CD4-positive, alpha-beta T cell (primary cell): ENCODE results near the gene PZP. TPM values are rescaled to one million over a fixed set of nuclear protein-coding genes. Genes with fewer than 3 reads are reported as not detected.

ENCODE experiments used
- ATAC-seq: fragments of 200-7000 bp; cut with Tn5 transposase; one replicate; pipeline ENCODE4 v1.10.0; 2022; ENCODE audit warnings: mild to moderate bottlenecking; ENCODE audit not compliant: poor library complexity
- CTCF ChIA-PET: fragments of 350-600 bp; sonication (Branson Sonifier 250); formaldehyde crosslinking; loops from one replicate; lab custom pipeline; 2021; ENCODE audit warnings: antibody characterized with exemption, inconsistent platforms; lab: Charles Lee
- POLR2A ChIA-PET: fragments of 350-600 bp; sonication (Branson Sonifier 250); formaldehyde crosslinking; loops from one replicate; lab custom pipeline; 2021; ENCODE audit warnings: antibody characterized with exemption, inconsistent platforms; lab: Charles Lee
- DNase-seq, 14 experiments: peaks; one replicate each; pipeline ENCODE4 v3.0.0-alpha.2; 2013 to 2020; ENCODE audit warnings: mixed read lengths in 2 of 14
- H3K27ac ChIP-seq, 2 donors: one replicate each; pipeline versions ENCODE4 v1.5.1 to v1.7.0; 2013; ENCODE audit warnings: low read length in 2 of 2, low read depth in 1 of 2, mild to moderate bottlenecking in 1 of 2
- H3K27me3 ChIP-seq, 2 experiments: 1 replicate in 1 of 2; 2 replicates in 1 of 2; pipeline versions ENCODE4 v1.6.1 to v1.7.0; 2013; ENCODE audit warnings: low read length in 2 of 2, control low read depth in 1 of 2, mild to moderate bottlenecking in 1 of 2, moderate library complexity in 1 of 2; ENCODE audit not compliant: insufficient read depth in 2 of 2, control insufficient read depth in 1 of 2
- H3K36me3 ChIP-seq: one replicate; pipeline ENCODE4 v1.6.1; 2013; ENCODE audit warnings: low read length, control low read depth; ENCODE audit not compliant: insufficient read depth
- H3K4me1 ChIP-seq: one replicate; pipeline ENCODE4 v1.6.1; 2013; ENCODE audit warnings: low read length, control low read depth; ENCODE audit not compliant: insufficient read depth
- H3K4me3 ChIP-seq: one replicate; pipeline ENCODE4 v1.5.1; 2013; ENCODE audit warnings: mild to moderate bottlenecking, low read length, moderate library complexity
- H3K9me3 ChIP-seq, 2 experiments: 1 replicate in 1 of 2; 2 replicates in 1 of 2; pipeline versions ENCODE4 v1.6.1 to v1.7.0; 2013; ENCODE audit warnings: low read length in 2 of 2, mild to moderate bottlenecking in 2 of 2, control low read depth in 1 of 2, moderate library complexity in 1 of 2; ENCODE audit not compliant: control insufficient read depth in 1 of 2, insufficient read depth in 1 of 2
- H3K27ac Mint-ChIP-seq: one replicate; pipeline ENCODE4 v1.8.0; 2020; ENCODE audit warnings: mixed read lengths
- H3K27me3 Mint-ChIP-seq: one replicate; pipeline ENCODE4 v1.8.0; 2021; ENCODE audit warnings: mixed read lengths
- H3K36me3 Mint-ChIP-seq: one replicate; pipeline ENCODE4 v1.8.0; 2021; ENCODE audit warnings: low read depth, mixed read lengths
- H3K4me1 Mint-ChIP-seq: one replicate; pipeline ENCODE4 v1.8.0; 2021; ENCODE audit warnings: low read depth, mixed read lengths
- H3K4me3 Mint-ChIP-seq: one replicate; pipeline ENCODE4 v1.8.0; 2020; ENCODE audit warnings: mild to moderate bottlenecking, mixed read lengths
- H3K9me3 Mint-ChIP-seq: one replicate; pipeline ENCODE4 v1.8.0; 2020; ENCODE audit warnings: mixed read lengths
- CTCF ChIP-seq: fragments of 200-600 bp; IDR thresholded peaks from one replicate; pipeline ENCODE4 v1.8.0; 2022; ENCODE audit warnings: antibody characterized with exemption, mild to moderate bottlenecking
- intact Hi-C, 2 experiments: fragments of 100-400 bp; cut with DNase I in 1 of 2; cut with micrococcal nuclease in 1 of 2; formaldehyde crosslinking; loops; one replicate each; pipeline versions ENCODE4 v1.15.1 to v1.9.0; 2023 to 2025; cut with DNase I, micrococcal nuclease
- total RNA-seq, 174 experiments: library from RNA in 2 of 174; stranded (reverse) in 2 of 174; gene quantifications; one replicate each; pipeline ENCODE4 v1.2.3 and lab custom pipeline; 2021 to 2026

Gene PZP
- total RNA-seq, 2 experiments from 2014 or later: not detected

GRCh38 chr12:9132008-9132535 is 76.1 kb downstream of the PZP start:
- H3K9me3 Mint-ChIP-seq: peaks cover 2% of the 10 kb centered on the region
- no peak overlapping the region for H3K4me3 ChIP-seq
- no peak overlapping the region for H3K27ac ChIP-seq
- no peak for DNase-seq
- ChIA-PET CTCF (no interaction called here), POLR2A (no interaction called here)
- peaks cover 0 to 20% of the 10 kb centered on the region in 2 experiments for H3K9me3 ChIP-seq
- no peaks in the 10 kb centered on the region for H3K4me1 Mint-ChIP-seq
- H3K4me3 Mint-ChIP-seq: no peak overlapping the region
- H3K36me3 ChIP-seq: peaks cover 3% of the 10 kb centered on the region
- no peaks in the 10 kb centered on the region for H3K27me3 Mint-ChIP-seq
- no peak overlapping the region for H3K27ac Mint-ChIP-seq
- no peaks in the 10 kb centered on the region for H3K27me3 ChIP-seq
- intact Hi-C loops: no loop called here
- H3K36me3 Mint-ChIP-seq: peaks cover 10% of the 10 kb centered on the region
- ATAC-seq: no peak
- no peaks in the 10 kb centered on the region for H3K4me1 ChIP-seq
- no peak for TF ChIP-seq CTCF

- Histone ChIP-seq H3K36me3 (peaks cover 3% of the 10 kb centered on the region), H3K27me3 (no peaks in the 10 kb centered on the region), H3K4me3 (no peak overlapping the region), H3K9me3 (peaks cover 0 to 20% of the 10 kb centered on the region in 2 experiments), H3K27ac (no peak overlapping the region), H3K4me1 (no peaks in the 10 kb centered on the region)
- CTCF ChIA-PET: no interaction called here
- Mint-ChIP-seq H3K9me3 (peaks cover 2% of the 10 kb centered on the region), H3K27me3 (no peaks in the 10 kb centered on the region), H3K36me3 (peaks cover 14% of the 10 kb centered on the region), H3K4me1 (no peaks in the 10 kb centered on the region), H3K27ac (no peak overlapping the region), H3K4me3 (no peak overlapping the region)
- no peak for DNase-seq
- intact Hi-C loops: no loop called here
- no peak for ATAC-seq
- TF ChIP-seq CTCF: no peak
- POLR2A ChIA-PET: no interaction called here
These were observed 78.0 kb downstream of the PZP start for GRCh38 chr12:9130244-9130643.

GRCh38 chr12:9127936-9128663 is 80.1 kb downstream of the PZP start:
- POLR2A ChIA-PET: no interaction called here
- no peaks in the 10 kb centered on the region for H3K27me3 Mint-ChIP-seq
- no peak overlapping the region for H3K27ac ChIP-seq
- no peaks in the 10 kb centered on the region for H3K27me3 ChIP-seq
- CTCF ChIA-PET: no interaction called here
- no peak overlapping the region for H3K4me3 Mint-ChIP-seq
- peaks cover 2% of the 10 kb centered on the region for H3K9me3 Mint-ChIP-seq
- H3K36me3 Mint-ChIP-seq: peaks cover 10% of the 10 kb centered on the region
- no peak for TF ChIP-seq CTCF
- no peaks in the 10 kb centered on the region for H3K4me1 Mint-ChIP-seq
- no peaks in the 10 kb centered on the region for H3K4me1 ChIP-seq
- no peak for DNase-seq
- H3K27ac Mint-ChIP-seq: no peak overlapping the region
- H3K4me3 ChIP-seq: no peak overlapping the region
- intact Hi-C loops: no loop called here
- peaks cover 0 to 24% of the 10 kb centered on the region in 2 experiments for H3K9me3 ChIP-seq
- H3K36me3 ChIP-seq: peaks cover 3% of the 10 kb centered on the region
- ATAC-seq: no peak
